ENCODE data around the gene MAD2L1BP.
A peak's percentile ranks its signal among the peaks of the same experiment; 100 is the strongest.
"Not testable (repeated sequence)": the region's sequence is repeated elsewhere in the genome, so short reads cannot be mapped to it uniquely, and the experiment has no call there.

The MAD2L1BP gene

DNA sequence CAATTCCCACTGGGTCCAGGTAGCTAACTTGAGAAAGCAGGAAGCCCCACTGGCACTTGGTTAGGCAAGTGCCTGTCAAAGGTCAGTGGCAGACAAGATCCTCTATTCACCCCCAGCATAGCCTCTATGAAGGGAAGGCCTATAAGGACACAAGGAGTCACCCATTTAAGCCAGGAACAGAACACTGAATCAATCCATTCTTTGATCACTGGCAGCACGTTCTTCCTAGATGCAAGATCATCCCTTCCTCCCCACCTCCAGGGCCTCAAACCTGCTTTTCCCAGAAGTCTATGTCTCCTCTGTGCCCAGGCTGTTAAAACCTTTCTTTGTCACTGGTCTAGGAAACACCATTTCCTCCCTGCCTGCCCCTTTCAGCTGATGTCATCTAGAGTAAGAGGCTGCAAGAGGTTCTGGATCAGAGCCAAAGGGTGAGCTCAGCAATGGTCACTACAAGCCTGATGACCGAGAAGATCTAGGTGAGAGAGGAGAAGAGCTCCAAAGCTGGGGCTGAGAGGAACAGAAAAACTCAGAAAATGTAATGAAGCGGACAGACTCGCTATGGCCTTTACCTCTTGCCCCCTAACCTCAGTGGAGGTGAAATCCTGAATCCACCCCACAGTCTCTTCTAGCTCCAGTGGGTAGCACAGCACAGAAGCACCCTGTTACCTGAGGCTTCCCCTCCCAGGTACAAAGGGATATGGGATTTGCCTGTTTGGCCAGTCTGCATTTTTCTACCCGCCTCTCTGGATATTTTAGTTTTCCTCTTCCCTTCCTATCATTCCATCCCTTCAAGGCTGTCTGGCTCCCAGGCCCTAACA, 8.4 kb upstream of the MAD2L1BP start:
- no peak for DNase-seq

DNA sequence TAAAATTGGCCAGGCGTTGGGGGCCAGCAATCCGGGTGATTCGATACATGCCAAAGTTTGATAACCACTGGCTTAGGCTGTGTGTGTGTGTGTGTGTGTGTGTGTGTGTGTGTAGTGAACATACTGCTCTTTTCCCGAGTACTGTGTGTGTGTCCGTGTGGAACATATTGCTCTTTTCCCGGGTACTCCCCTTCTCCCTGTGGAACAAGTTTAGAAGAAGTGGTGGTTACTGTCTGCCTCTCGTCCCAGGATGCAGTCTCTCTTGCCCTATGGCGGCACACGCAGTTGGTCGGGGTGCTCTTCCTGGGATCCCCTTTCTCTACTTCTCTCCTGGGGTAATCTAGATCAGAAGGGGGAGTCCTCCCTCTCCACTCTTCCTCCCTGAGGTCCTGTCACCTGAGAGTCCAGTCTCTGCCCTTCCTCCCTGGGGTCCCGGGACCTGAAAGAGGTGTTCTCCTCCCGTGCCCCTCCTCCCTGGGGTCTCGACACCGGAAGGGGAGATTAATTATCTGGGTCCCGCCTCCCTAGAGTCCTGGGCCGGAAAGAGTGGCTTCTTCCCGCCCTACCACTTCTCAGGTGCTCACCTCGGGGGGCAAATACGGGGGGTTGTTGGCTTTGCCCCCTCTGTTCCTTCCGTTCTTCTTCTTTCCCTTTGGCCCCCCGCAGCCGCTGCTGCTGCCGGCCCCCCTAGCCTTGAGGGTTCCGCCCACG, 7.1 kb upstream of the MAD2L1BP start:
- peak; percentile 51 for DNase-seq

- DNase-seq, result peak; percentile 96
These were observed 6.5 kb upstream of the MAD2L1BP start, which contains the start of gene GTPBP2 for GRCh38 chr6:43629104-43629504. TSS of gene GTPBP2 (minus strand) at chr6:43629264. CDS start at chr6:43629162, 102 bp downstream.

GRCh38 chr6:43629505-43630300, 5.9 kb upstream of the MAD2L1BP start:
- DNase-seq, result peak; percentile 81

DNA sequence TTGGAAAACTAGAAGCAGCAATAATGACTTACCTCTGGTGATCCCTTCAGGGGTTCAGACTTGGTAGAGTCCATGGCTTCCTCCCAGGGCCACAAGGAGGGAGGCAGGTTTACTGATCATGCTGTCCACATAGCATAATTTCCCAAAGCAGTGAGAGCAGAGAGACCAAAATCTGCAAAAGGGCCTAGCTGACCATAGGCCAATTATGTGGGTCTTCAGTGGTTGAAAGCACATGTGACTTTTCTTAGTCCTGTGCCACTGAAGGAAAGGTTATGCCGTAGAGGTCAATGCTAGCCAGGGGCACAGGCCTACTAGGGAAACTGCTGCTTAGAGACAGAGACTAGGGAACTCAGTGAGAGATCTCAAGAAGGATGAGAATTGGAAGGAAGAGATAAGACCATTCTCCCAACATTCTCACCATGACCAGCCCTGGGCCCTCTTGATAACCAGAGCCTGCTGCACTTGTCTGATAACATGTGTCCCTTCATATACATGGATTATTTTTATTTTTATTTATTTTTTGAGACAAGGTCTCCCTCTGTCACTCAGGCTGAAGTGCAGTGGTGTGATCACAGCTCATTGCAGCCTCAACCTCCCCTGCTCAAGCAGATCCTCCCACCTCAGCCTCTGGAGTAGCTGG, 4.5 kb upstream of the MAD2L1BP start:
- no peak for DNase-seq

- not testable (repeated sequence) for DNase-seq
These were observed 2.6 kb upstream of the MAD2L1BP start for GRCh38 chr6:43633002-43633401.

- DNase-seq, result no peak
These were observed 837 bp upstream of the MAD2L1BP start for GRCh38 chr6:43634702-43635303.

GRCh38 chr6:43636308-43636659, 644 bp downstream of the MAD2L1BP start:
- DNase-seq, result no peak

- no peak for DNase-seq
These were observed 4.6 kb downstream of the MAD2L1BP start for GRCh38 chr6:43639984-43640800.

- peak; percentile 69 for DNase-seq
These were observed 9.4 kb downstream of the MAD2L1BP start, which contains the start of gene RSPH9 for GRCh38 chr6:43644940-43645612. TSS of gene RSPH9 (plus strand) at chr6:43645036. CDS start at chr6:43645099, 63 bp downstream.

DNA sequence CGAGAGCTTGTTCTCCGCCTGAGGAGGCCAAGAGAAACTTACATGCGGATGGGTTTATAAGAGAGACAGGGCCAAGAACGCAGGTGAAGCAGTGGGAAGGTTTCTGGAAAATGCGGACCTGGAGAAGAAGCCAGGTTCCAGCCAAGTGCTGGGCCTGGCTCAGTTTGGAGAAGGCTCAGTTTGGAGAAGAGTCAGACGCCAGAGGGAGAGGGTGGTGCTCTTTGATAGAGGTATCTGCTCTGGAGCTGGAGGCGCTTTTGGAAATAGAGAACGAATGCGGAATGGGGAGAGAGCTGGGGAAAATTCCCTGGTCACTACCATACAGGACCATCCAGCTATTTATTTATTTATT, 9.9 kb downstream of the MAD2L1BP start:
- no peak for DNase-seq

DNA sequence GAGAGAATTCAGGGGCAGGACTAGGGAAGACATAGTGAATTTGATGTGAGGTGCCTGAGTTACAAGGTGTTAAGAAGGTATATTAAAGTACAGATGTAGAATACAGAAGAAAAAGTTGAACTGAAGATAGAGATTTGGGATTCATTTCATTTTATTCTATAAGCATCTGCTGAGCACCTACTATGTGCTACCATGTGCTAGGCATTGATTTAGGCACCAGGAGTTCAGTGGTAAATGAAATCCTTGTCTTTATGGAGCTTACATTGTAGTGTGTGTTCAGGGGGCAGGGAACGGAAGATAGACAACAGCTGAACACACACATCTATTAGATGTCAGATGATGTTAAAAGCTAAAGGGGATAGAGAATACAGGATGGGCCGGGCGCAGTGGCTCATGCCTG, 12.0 kb downstream of the MAD2L1BP start:
- DNase-seq, result no peak

GRCh38 chr6:43648248-43648647, 12.6 kb downstream of the MAD2L1BP start:
- DNase-seq, result no peak

- DNase-seq, result not testable (repeated sequence)
These were observed 17.2 kb downstream of the MAD2L1BP start for GRCh38 chr6:43652822-43653221.

- DNase-seq, result no peak
These were observed 21.7 kb downstream of the MAD2L1BP start for GRCh38 chr6:43657221-43657802.

GRCh38 chr6:43658161-43658560, 22.5 kb downstream of the MAD2L1BP start:
- no peak for DNase-seq

DNA sequence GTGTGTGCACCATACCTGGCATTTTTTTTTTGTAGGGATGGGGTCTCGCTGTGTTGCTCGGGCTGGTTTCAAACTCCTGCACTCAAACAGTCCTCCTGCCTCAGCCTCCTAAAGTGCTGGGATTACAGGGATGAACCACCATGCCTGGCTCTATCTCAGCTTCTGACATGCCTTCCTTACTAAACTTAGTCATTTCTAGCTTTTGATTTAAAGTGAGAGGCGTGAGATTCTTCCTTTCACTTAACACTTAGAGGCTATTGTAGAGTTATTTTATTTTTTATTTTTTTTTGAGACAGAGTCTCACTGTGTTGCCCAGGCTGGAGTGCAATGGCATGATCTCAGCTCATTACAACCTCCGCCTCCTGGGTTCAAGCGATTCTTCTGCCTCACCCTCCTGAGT, 27.3 kb downstream of the MAD2L1BP start:
- not testable (repeated sequence) for DNase-seq

DNA sequence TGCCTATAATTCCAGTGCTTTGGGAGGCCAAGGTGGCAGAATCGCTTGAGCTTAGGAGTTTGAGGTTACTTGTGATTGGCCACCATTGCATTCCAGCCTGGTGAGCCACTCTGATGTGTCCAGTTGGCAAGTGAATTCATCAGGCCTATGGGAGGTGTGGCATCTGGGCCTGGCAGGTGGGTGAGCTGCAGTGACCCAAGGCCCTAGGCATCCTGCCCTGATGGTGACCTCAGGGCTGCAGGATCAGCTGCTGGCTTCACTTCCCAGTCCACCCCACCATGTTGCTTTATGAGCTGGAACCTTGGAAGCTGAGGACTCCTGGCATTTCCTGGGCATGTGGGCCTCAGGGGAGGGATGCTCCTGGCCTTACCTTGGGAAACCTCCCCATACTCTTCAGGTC, 29.7 kb downstream of the MAD2L1BP start:
- DNase-seq, result no peak

DNA sequence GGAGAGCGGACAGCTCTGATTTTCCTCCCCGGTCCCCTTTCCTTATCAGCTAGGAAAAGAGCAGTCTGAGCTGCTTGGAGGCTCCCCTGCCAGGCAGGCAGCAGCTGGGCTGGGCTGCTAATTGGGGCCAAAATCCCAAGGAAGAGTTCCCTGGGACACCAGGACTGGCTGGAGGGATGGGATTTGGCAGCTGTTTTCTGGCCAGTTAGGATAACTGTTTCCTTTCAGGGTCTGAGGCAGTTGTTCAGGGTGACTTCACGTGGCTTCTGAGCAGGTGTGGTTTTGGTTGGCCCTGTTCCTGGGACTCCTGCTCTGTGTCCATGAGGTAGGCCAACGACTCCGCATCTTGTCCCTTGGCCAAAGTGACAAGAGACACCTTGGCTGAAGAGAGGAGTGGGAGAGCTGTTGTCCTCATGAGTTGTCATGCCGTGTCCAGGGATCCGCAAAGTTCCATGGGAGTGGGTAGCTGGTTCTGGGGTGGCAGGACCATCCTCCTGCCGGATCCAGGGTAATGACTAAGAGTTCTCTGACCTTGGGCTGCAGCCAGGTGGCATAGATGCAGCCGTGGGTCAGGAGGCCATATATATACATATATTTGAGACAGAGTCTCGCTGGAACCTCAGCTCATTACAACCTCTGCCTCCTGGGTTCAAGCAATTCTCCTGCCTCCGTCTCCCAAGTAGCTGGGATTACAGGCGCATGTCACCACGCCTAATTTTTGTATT, 30.7 kb downstream of the MAD2L1BP start:
- DNase-seq, result no peak
